Activated T-cell treated with anti-CD3 and anti-CD28 coated beads for 1 hour (primary cell): ENCODE measurements around the gene SMTNL2.
"Not testable (repeated sequence)": the region's sequence is repeated elsewhere in the genome, so short reads cannot be mapped to it uniquely, and the experiment has no call there.

ENCODE experiments used
- DNase-seq: peaks from one replicate; pipeline ENCODE4 v3.0.0-alpha.2; 2020; ENCODE audit warnings: low read depth

Gene SMTNL2

GRCh38 chr17:4635823-4636375 is 51.6 kb downstream of the SMTNL2 start:
- no peak for DNase-seq

- no peak for DNase-seq
Observed at GRCh38 chr17:4636474-4637100, 52.3 kb downstream of the SMTNL2 start.

GRCh38 chr17:4638766-4639165 is 54.4 kb downstream of the SMTNL2 start:
- not testable (repeated sequence) for DNase-seq

GRCh38 chr17:4639301-4640059 is 55.2 kb downstream of the SMTNL2 start:
- DNase-seq, result not testable (repeated sequence)

GRCh38 chr17:4640569-4641188 is 56.4 kb downstream of the SMTNL2 start:
- DNase-seq, result not testable (repeated sequence)

GRCh38 chr17:4641297-4642195 is 57.2 kb downstream of the SMTNL2 start, which contains the start of gene ALOX15:
Gene ALOX15 (minus strand): TSS chr17:4641678. CDS start chr17:4641651, 27 bp downstream.
- DNase-seq, result no peak

- DNase-seq, result no peak
Observed at GRCh38 chr17:4642286-4642685, 58.0 kb downstream of the SMTNL2 start.

- DNase-seq, result no peak
Observed at GRCh38 chr17:4643676-4644075, 59.3 kb downstream of the SMTNL2 start.

- DNase-seq, result no peak
Observed at GRCh38 chr17:4645642-4646041, 61.3 kb downstream of the SMTNL2 start.

- DNase-seq, result no peak
Observed at GRCh38 chr17:4648741-4649140, 64.4 kb downstream of the SMTNL2 start.

- DNase-seq, result no peak
Observed at GRCh38 chr17:4652997-4653396, 68.7 kb downstream of the SMTNL2 start.

- not testable (repeated sequence) for DNase-seq
Observed at GRCh38 chr17:4655933-4656332, 71.6 kb downstream of the SMTNL2 start.

GRCh38 chr17:4657678-4658077 is 73.3 kb downstream of the SMTNL2 start:
- no peak for DNase-seq
